Breast epithelium (tissue), 4 donors: ENCODE results near the gene BBLN. TPM values are rescaled to one million over a fixed set of nuclear protein-coding genes. Genes with fewer than 3 reads are reported as not detected.

Experiments used
- DNase-seq, 2 donors: peaks; one replicate each; pipeline ENCODE4 v3.0.0-alpha.2; 2019; ENCODE audit warnings: low spot score in 2 of 2
- H3K27ac ChIP-seq, 2 donors: fragments of 200-600 bp; sonication (generic) in 1 of 2; one replicate each; pipeline ENCODE4 v1.5.1; 2016 to 2019; ENCODE audit warnings: mild to moderate bottlenecking in 1 of 2
- H3K27me3 ChIP-seq, 2 donors: fragments of 200-600 bp; sonication (generic) in 1 of 2; one replicate each; pipeline versions ENCODE4 v1.5.1 to v1.6.0; 2017 to 2019; ENCODE audit warnings: control low read depth in 1 of 2, mild to moderate bottlenecking in 1 of 2
- H3K36me3 ChIP-seq: fragments of 200-600 bp; one replicate; pipeline ENCODE4 v1.5.1; 2019
- H3K4me1 ChIP-seq, 2 donors: fragments of 200-600 bp; sonication (generic); one replicate each; pipeline ENCODE4 v1.5.1; 2016 to 2019; ENCODE audit warnings: control low read depth in 1 of 2
- H3K4me3 ChIP-seq, 3 donors: fragments of 200-600 bp; sonication (generic); 1 replicate in 2 of 3; 2 replicates in 1 of 3; pipeline ENCODE4 v1.5.1; 2016 to 2019; ENCODE audit warnings: mild to moderate bottlenecking in 3 of 3, moderate library complexity in 2 of 3
- H3K9me3 ChIP-seq, 2 donors: fragments of 200-600 bp; sonication (generic) in 1 of 2; one replicate each; pipeline ENCODE4 v1.5.1; 2016 to 2019; ENCODE audit warnings: control low read depth in 1 of 2
- CTCF ChIP-seq, 3 donors: fragments of 450-650 bp; IDR thresholded peaks; one replicate each; pipeline ENCODE4 v1.5.1; 2016 to 2017; ENCODE audit warnings: antibody characterized with exemption in 3 of 3, mild to moderate bottlenecking in 3 of 3, moderate library complexity in 3 of 3
- POLR2A ChIP-seq: fragments of 450-650 bp; IDR thresholded peaks from one replicate; pipeline ENCODE4 v1.6.1; 2016; ENCODE audit warnings: antibody characterized with exemption, mild to moderate bottlenecking, moderate library complexity
- POLR2AphosphoS5 ChIP-seq, 3 donors: sonication (generic); formaldehyde crosslinking; IDR thresholded peaks; one replicate each; pipeline ENCODE4 v1.6.1; 2017; ENCODE audit warnings: antibody characterized with exemption in 3 of 3
- intact Hi-C: fragments of 100-400 bp; cut with DNase I; formaldehyde crosslinking; loops from one replicate; pipeline ENCODE4 v1.15.1; 2023; ENCODE audit warnings: low total_unique reads
- total RNA-seq, 3 donors: library from RNA; depleted of rRNA; stranded (reverse); fragments of >200 nt; gene quantifications; one replicate each; pipeline ENCODE4 v1.1.0, GENCODE V29; 2016

Gene BBLN
- total RNA-seq, 3 donors from 2014 or later: 144 to 232 (median 152) TPM

DNA sequence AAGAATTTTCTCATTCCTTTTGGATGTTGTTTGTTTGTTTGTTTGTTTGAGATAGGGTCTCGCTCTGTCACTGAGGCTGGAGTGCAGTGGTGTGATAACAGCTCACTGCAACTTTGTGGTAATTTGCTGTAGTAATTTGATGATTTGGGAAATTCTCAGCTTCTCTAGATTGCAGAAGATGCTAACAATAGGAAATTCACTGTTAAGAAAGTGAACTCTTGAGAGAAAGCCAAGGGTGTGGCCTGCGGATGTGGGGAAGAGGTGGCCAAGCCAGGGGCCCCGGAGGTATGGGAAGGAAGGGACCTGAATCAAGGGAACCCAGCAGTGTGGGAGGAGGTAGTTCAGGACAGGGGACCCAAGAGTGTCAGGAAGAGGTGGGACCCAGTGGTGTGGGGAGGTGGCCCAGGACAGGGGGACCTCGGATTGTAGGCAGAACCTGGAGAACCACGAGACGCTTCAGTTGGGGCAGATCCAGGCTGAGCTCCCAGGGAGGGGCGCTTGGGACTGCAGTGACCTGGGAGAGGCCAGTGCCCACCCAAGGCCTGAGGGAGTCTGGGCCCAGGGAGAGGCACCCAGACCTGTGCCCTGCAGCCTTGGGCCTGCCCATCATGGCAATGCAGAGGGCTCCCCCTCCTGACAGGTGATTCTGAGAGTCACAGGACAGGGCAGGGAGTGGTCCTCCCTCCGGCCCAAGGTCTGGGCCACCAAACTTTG is 16.4 kb upstream of the BBLN start:
- no peak for DNase-seq
- peak overlapping the region in 1 of 2 donors; percentile 21 for H3K27ac ChIP-seq
- no peak overlapping the region for H3K4me3 ChIP-seq
- no peaks in the 10 kb centered on the region for H3K9me3 ChIP-seq
- H3K4me1 ChIP-seq: peaks cover 3 to 9% of the 10 kb centered on the region in 2 donors
- H3K36me3 ChIP-seq: no peaks in the 10 kb centered on the region
- TF ChIP-seq POLR2A: no peak
- TF ChIP-seq POLR2AphosphoS5 (IDR thresholded peaks at IDR 0.05): no peak
- no peak for TF ChIP-seq CTCF (IDR thresholded peaks at IDR 0.05)
- no peaks in the 10 kb centered on the region for H3K27me3 ChIP-seq
- intact Hi-C loops: no loop called here

GRCh38 chr9:128144239-128145181 is 15.6 kb upstream of the BBLN start:
- Histone ChIP-seq H3K27me3 (no peaks in the 10 kb centered on the region), H3K4me1 (peaks cover 8 to 17% of the 10 kb centered on the region in 2 donors), H3K36me3 (no peaks in the 10 kb centered on the region), H3K4me3 (no peak overlapping the region), H3K9me3 (no peaks in the 10 kb centered on the region), H3K27ac (peak overlapping the region in 1 of 2 donors; percentile 45)
- no peak for TF ChIP-seq CTCF (IDR thresholded peaks at IDR 0.05)
- TF ChIP-seq POLR2AphosphoS5 (IDR thresholded peaks at IDR 0.05): no peak
- no peak for TF ChIP-seq POLR2A
- intact Hi-C loops: no loop called here
- no peak for DNase-seq

DNA sequence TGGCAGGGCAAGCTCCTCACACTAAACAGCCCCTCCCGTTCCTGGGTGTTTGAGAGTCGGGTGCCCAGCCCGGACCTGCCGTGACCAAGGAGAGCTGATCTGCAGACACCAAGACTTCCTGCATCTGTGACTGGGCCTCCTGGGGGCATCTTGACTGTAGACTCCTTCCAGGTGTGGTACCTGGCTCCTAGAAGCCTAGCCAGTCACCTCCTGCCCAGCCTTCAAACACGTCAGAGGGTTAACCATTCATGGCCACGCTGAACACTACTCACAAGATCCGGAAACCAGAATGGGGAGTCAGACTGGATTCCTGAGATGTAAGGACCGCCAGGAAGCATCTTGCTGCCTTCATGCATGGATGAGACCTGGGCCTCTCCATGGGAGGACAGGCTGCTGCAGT is 14.5 kb upstream of the BBLN start:
- intact Hi-C loops: no loop called here
- peaks cover 9 to 20% of the 10 kb centered on the region in 2 donors for H3K4me1 ChIP-seq
- no peaks in the 10 kb centered on the region for H3K9me3 ChIP-seq
- H3K27me3 ChIP-seq: no peaks in the 10 kb centered on the region
- peak overlapping the region; percentile 1 to 45 for H3K27ac ChIP-seq
- H3K4me3 ChIP-seq: no peak overlapping the region
- TF ChIP-seq CTCF (IDR thresholded peaks at IDR 0.05) (no peak), POLR2AphosphoS5 (IDR thresholded peaks at IDR 0.05) (no peak), POLR2A (no peak)
- no peaks in the 10 kb centered on the region for H3K36me3 ChIP-seq
- DNase-seq: no peak

- Histone ChIP-seq H3K36me3 (no peaks in the 10 kb centered on the region), H3K4me3 (no peak overlapping the region), H3K27me3 (no peaks in the 10 kb centered on the region), H3K4me1 (peaks cover 9 to 20% of the 10 kb centered on the region in 2 donors), H3K27ac (peak overlapping the region in 1 of 2 donors; percentile 45), H3K9me3 (no peaks in the 10 kb centered on the region)
- TF ChIP-seq POLR2A (no peak), POLR2AphosphoS5 (IDR thresholded peaks at IDR 0.05) (no peak), CTCF (IDR thresholded peaks at IDR 0.05) (no peak)
- intact Hi-C loops: no loop called here
- no peak for DNase-seq
These were observed 14.1 kb upstream of the BBLN start for GRCh38 chr9:128145951-128146351.
